C4-2B (cell line): ENCODE measurements around the gene RAPGEF1.

Experiments used
- ZFX ChIP-seq: fragments of 450-650 bp; IDR thresholded peaks from 2 replicates; pipeline ENCODE4 v1.6.1; 2017
- TF ChIP-seq, protein P1 (sequence below): fragments of 450-650 bp; conservative IDR thresholded peaks from 2 replicates; pipeline ENCODE4 v1.5.1; 2017; ENCODE audit warnings: mild to moderate bottlenecking

DNA sequence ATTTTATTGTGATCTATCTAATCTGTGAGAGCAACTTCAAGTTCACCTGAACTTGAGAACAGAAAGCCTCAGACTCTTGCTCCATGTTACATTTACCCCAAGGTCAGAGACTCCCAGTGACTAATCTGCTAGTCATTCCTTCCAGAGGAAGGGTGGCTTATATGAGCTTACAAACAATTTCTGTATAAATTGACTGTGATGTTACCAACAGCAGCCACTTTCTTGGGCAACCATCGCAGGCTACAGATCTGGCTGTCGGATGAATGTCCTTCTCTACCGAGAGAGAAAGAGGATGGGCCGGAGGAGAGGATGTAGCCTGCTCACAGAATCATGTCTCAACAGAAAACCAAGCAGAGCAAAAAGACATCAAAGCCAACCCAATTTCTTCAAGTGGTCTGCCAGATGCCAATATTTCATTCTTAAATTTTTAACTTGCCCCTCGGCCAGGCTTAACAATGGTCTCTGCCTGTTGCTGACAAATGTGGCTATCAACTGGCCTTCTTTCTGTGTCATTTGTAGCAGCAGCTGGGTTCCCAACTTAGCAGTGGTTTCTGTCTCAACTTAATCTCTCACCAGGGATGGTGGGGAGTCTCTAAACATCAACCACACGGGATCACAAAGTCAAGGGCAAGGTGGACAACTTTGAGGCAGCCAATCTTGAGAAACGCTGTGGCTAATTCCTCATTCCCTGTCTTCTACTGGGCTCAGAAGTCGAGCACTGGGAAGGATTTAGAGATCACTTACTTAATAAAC lies 81.3 kb downstream of the RAPGEF1 start:
- TF ChIP-seq, protein P1, sequence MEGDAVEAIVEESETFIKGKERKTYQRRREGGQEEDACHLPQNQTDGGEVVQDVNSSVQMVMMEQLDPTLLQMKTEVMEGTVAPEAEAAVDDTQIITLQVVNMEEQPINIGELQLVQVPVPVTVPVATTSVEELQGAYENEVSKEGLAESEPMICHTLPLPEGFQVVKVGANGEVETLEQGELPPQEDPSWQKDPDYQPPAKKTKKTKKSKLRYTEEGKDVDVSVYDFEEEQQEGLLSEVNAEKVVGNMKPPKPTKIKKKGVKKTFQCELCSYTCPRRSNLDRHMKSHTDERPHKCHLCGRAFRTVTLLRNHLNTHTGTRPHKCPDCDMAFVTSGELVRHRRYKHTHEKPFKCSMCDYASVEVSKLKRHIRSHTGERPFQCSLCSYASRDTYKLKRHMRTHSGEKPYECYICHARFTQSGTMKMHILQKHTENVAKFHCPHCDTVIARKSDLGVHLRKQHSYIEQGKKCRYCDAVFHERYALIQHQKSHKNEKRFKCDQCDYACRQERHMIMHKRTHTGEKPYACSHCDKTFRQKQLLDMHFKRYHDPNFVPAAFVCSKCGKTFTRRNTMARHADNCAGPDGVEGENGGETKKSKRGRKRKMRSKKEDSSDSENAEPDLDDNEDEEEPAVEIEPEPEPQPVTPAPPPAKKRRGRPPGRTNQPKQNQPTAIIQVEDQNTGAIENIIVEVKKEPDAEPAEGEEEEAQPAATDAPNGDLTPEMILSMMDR = no peak
- no peak for TF ChIP-seq ZFX
